Endothelial cell of umbilical vein (primary cell): ENCODE data around the gene WDPCP. TPM values are rescaled to one million over a fixed set of nuclear protein-coding genes. Genes with fewer than 3 reads are reported as not detected.

ENCODE experiments used
- BruUV-seq: library from RNA; stranded (reverse); fragments of 400-500 nt; replicated peaks from 2 replicates; lab custom pipeline; 2021; lab: Mats Ljungman, UMichigan
- CTCF ChIA-PET: fragments of 300-600, 350-600 bp; sonication (Branson Sonifier 250); formaldehyde crosslinking; loops from one replicate; lab custom pipeline; 2021; ENCODE audit warnings: antibody characterized with exemption, inconsistent platforms; lab: Charles Lee
- POLR2A ChIA-PET: fragments of 300-600, 350-600 bp; sonication (Branson Sonifier 250); formaldehyde crosslinking; loops from one replicate; lab custom pipeline; 2021; ENCODE audit warnings: antibody characterized with exemption, inconsistent platforms; lab: Charles Lee
- DNase-seq: peaks from one replicate; pipeline ENCODE4 v3.0.0-alpha.2; 2011; ENCODE audit warnings: low read depth, low spot score
- FAIRE-seq: peaks from 2 replicates; lab custom pipeline; 2011; peaks lifted over from hg19 to GRCh38; lab: Jason Lieb, UNC
- H2AFZ ChIP-seq: 2 replicates; pipeline ENCODE4 v1.6.0; 2012; ENCODE audit warnings: low read depth, low read length, control low read depth, inconsistent platforms
- H3K27ac ChIP-seq: 2 replicates; pipeline ENCODE4 v1.5.1; 2011; ENCODE audit warnings: low read depth, mild to moderate bottlenecking, control low read depth, low read length, moderate library complexity; ENCODE audit not compliant: insufficient read depth
- H3K27me3 ChIP-seq, 2 experiments: 2 replicates each; pipeline versions ENCODE4 v1.6.0 to v1.6.1; 2011; ENCODE audit warnings: low read length in 2 of 2, mixed read lengths in 1 of 2; ENCODE audit not compliant: control insufficient read depth in 2 of 2, insufficient read depth in 2 of 2
- H3K36me3 ChIP-seq, 2 experiments: 2 replicates in 1 of 2; 3 replicates in 1 of 2; pipeline ENCODE4 v1.5.1; 2011; ENCODE audit warnings: low read length in 2 of 2, mild to moderate bottlenecking in 1 of 2, moderate library complexity in 1 of 2; ENCODE audit not compliant: control insufficient read depth in 2 of 2, insufficient read depth in 2 of 2; ENCODE audit errors: extremely low read depth in 1 of 2
- H3K4me1 ChIP-seq: 3 replicates; pipeline ENCODE4 v1.5.1; 2011; ENCODE audit warnings: mild to moderate bottlenecking, low read length; ENCODE audit not compliant: control insufficient read depth, insufficient read depth; ENCODE audit errors: extremely low read depth
- H3K4me2 ChIP-seq: 2 replicates; pipeline ENCODE4 v1.6.1; 2011; ENCODE audit warnings: low read length, control low read depth, mixed read lengths; ENCODE audit not compliant: insufficient read depth
- H3K4me3 ChIP-seq, 3 experiments: fragments of 200-600 bp in 1 of 3; sonication (generic), shearing (Covaris generic) in 1 of 3; replicated peaks in 1 of 3; 2 replicates each; pipeline ENCODE4 v1.5.1; 2011 to 2016; ENCODE audit warnings: control low read depth in 3 of 3, low read length in 3 of 3, mild to moderate bottlenecking in 2 of 3, inconsistent platforms in 1 of 3, low read depth in 1 of 3, moderate library complexity in 1 of 3; ENCODE audit not compliant: insufficient read depth in 1 of 3
- H3K79me2 ChIP-seq: 2 replicates; pipeline ENCODE4 v1.6.0; 2012; ENCODE audit warnings: low read length, inconsistent platforms; ENCODE audit not compliant: control insufficient read depth, insufficient read depth
- H3K9ac ChIP-seq: replicated peaks from 2 replicates; pipeline ENCODE3; 2011; ENCODE audit warnings: low read length, control low read depth; ENCODE audit not compliant: insufficient read depth; ENCODE audit errors: extremely low read depth
- H3K9me1 ChIP-seq: replicated peaks from 3 replicates; pipeline ENCODE4 v1.6.0; 2011; ENCODE audit warnings: mild to moderate bottlenecking, low read length; ENCODE audit not compliant: control insufficient read depth, insufficient read depth; ENCODE audit errors: extremely low read depth
- H3K9me3 ChIP-seq: replicated peaks from 2 replicates; pipeline ENCODE4 v1.5.1; 2012; ENCODE audit warnings: low read length, inconsistent platforms; ENCODE audit not compliant: control insufficient read depth, insufficient read depth
- H4K20me1 ChIP-seq: replicated peaks from 2 replicates; pipeline ENCODE3; 2011; ENCODE audit warnings: mild to moderate bottlenecking, low read length; ENCODE audit not compliant: control insufficient read depth, insufficient read depth; ENCODE audit errors: extremely low read depth
- EZH2 ChIP-seq: IDR thresholded peaks from 2 replicates; pipeline ENCODE4 v1.6.1; 2012; ENCODE audit warnings: borderline replicate concordance, low read depth, mild to moderate bottlenecking, moderate library complexity, low read length, inconsistent platforms; ENCODE audit not compliant: severe bottlenecking
- FOS ChIP-seq: IDR thresholded peaks from 2 replicates; pipeline ENCODE4 v1.6.1; 2011; ENCODE audit warnings: mild to moderate bottlenecking, low read length, moderate library complexity, borderline replicate concordance; ENCODE audit not compliant: insufficient read depth
- GATA2 ChIP-seq: IDR thresholded peaks from 2 replicates; pipeline ENCODE4 v1.7.0; 2011; ENCODE audit warnings: low read depth, mild to moderate bottlenecking, moderate library complexity, mixed read lengths, low read length; ENCODE audit not compliant: insufficient read length, insufficient read depth
- JUN ChIP-seq: IDR thresholded peaks from 2 replicates; pipeline ENCODE4 v1.6.1; 2011; ENCODE audit warnings: borderline replicate concordance, low read depth; ENCODE audit not compliant: insufficient read length, insufficient read depth
- MYC ChIP-seq: IDR thresholded peaks from one replicate; pipeline ENCODE4 v1.6.1; 2011; ENCODE audit warnings: mild to moderate bottlenecking, low read depth, low read length
- POLR2A ChIP-seq: IDR thresholded peaks from 2 replicates; pipeline ENCODE4 v1.6.1; 2012; ENCODE audit warnings: low read depth, mild to moderate bottlenecking, control low read depth, low read length
- POLR2AphosphoS5 ChIP-seq: IDR thresholded peaks from 2 replicates; pipeline ENCODE4 v1.6.1; 2012; ENCODE audit warnings: low read depth, mild to moderate bottlenecking, control low read depth, low read length, moderate library complexity; ENCODE audit not compliant: insufficient read depth
- dilution Hi-C: fragments of 300-500 bp; cut with MboI; formaldehyde crosslinking; loops from one replicate; pipeline ENCODE4 v1.15.0; 2019; ENCODE audit warnings: low sequenced_read_pairs; ENCODE audit not compliant: extremely low pct_ligation_motif_present
- intact Hi-C: fragments of 100-400 bp; cut with micrococcal nuclease; formaldehyde crosslinking; loops from one replicate; pipeline ENCODE4 v1.10.0; 2022
- polyA plus RNA-seq, 4 experiments: library from polyadenylated mRNA; depleted of rRNA in 3 of 4; stranded (reverse) in 3 of 4; unstranded in 1 of 4; fragments of >200 nt; gene quantifications; 2 replicates each; pipeline versions ENCODE4 v1.2.1 to v1.2.3, GENCODE V29; 2011 to 2012; ENCODE audit warnings: missing spikeins in 1 of 4
- total RNA-seq: library from RNA; stranded (reverse); gene quantifications from 2 replicates; pipeline ENCODE4 v1.2.3, GENCODE V29; 2021
- TF ChIP-seq, protein P1 (sequence below): IDR thresholded peaks from 2 replicates; pipeline ENCODE4 v1.6.1; 2011; ENCODE audit not compliant: insufficient read depth, insufficient read length
- TF ChIP-seq, protein P2 (sequence below), 2 donors: IDR thresholded peaks; 1 replicate in 1 of 2; 2 replicates in 1 of 2; pipeline ENCODE4 v1.5.1; 2011; ENCODE audit warnings: low read length in 2 of 2, mild to moderate bottlenecking in 2 of 2, moderate library complexity in 2 of 2, control low read depth in 1 of 2, inconsistent platforms in 1 of 2, low read depth in 1 of 2; ENCODE audit not compliant: insufficient read depth in 1 of 2; ENCODE audit errors: extremely low read depth in 1 of 2

Gene WDPCP
- total and polyA plus RNA-seq, 2 donors (not counting 3 experiments of a cell fraction or from before 2014, with no cell fraction given), result 4.0 to 8.8 TPM

DNA sequence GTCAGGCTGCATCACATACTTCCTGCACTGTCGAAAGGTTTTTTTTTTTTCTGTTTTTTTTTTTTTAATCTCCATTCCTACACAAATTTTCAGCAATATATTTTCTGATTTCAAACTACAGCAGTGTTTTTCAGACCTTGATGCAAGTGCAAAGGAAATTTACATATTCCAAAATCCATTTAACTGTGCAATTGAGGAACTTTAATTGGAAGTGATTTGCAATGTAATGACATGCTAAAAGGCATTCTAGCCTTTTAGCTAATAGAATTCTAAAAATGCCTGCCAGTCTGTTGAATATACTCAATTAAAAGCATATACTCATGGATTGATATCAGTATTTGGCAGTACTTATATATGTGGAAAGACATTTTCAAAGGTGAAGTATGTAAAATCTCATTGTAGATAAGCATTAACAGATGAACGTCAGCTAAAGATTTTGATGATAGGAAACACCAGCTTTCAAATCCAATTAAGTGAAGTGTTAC, 327.1 kb downstream of the WDPCP start:
- no peak for FAIRE-seq
- Histone ChIP-seq H3K9me3 (no peaks in the 10 kb centered on the region), H3K4me3 (no peak overlapping the region), H3K36me3 (no peaks in the 10 kb centered on the region), H2AFZ (no peak overlapping the region), H3K27ac (no peak overlapping the region), H3K4me1 (no peaks in the 10 kb centered on the region), H3K4me2 (no peak overlapping the region), H4K20me1 (no peaks in the 10 kb centered on the region), H3K9ac (no peak overlapping the region), H3K79me2 (no peaks in the 10 kb centered on the region), H3K9me1 (no peaks in the 10 kb centered on the region), H3K27me3 (no peaks in the 10 kb centered on the region)
- dilution Hi-C loops (no loop called here), intact Hi-C loops (no loop called here)
- DNase-seq, result no peak
- POLR2A ChIA-PET, result no interaction called here
- CTCF ChIA-PET, result interaction anchor here (1.3 kb wide), 1 partner anchor 226 kb away, joined by 3 read pairs; no protein-coding TSS in a partner anchor
- BruUV-seq, result no TSS peak
- TF ChIP-seq GATA2 (no peak), JUN (no peak), FOS (no peak), POLR2A (no peak), POLR2AphosphoS5 (no peak), MYC (no peak), EZH2 (no peak)
- TF ChIP-seq, protein P1, sequence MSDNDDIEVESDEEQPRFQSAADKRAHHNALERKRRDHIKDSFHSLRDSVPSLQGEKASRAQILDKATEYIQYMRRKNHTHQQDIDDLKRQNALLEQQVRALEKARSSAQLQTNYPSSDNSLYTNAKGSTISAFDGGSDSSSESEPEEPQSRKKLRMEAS, result no peak
- TF ChIP-seq, protein P2, sequence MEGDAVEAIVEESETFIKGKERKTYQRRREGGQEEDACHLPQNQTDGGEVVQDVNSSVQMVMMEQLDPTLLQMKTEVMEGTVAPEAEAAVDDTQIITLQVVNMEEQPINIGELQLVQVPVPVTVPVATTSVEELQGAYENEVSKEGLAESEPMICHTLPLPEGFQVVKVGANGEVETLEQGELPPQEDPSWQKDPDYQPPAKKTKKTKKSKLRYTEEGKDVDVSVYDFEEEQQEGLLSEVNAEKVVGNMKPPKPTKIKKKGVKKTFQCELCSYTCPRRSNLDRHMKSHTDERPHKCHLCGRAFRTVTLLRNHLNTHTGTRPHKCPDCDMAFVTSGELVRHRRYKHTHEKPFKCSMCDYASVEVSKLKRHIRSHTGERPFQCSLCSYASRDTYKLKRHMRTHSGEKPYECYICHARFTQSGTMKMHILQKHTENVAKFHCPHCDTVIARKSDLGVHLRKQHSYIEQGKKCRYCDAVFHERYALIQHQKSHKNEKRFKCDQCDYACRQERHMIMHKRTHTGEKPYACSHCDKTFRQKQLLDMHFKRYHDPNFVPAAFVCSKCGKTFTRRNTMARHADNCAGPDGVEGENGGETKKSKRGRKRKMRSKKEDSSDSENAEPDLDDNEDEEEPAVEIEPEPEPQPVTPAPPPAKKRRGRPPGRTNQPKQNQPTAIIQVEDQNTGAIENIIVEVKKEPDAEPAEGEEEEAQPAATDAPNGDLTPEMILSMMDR (IDR thresholded peaks at IDR 0.05; ENCODE audit: extremely low read depth in 1 of 2, insufficient read depth in 1 of 2, low read depth in 1 of 2, low read length in 2 of 2), result no peak
